OCI-LY3 (cell line): ENCODE results near the gene PTPRA.

Experiments used
- H2AFZ ChIP-seq: fragments of 200-600, 300-600 bp; shearing (Covaris generic); 2 replicates; pipeline ENCODE4 v1.6.0; 2014; ENCODE audit warnings: antibody characterized with exemption, low read depth, low read length
- H3K27ac ChIP-seq: fragments of 200-600, 300-600 bp; sonication (generic); 2 replicates; pipeline ENCODE4 v1.5.1; 2014; ENCODE audit warnings: mild to moderate bottlenecking, low read length, moderate library complexity, mixed read lengths
- H3K27me3 ChIP-seq: fragments of 200-600, 300-600 bp; sonication (generic); 2 replicates; pipeline ENCODE4 v1.6.1; 2014; ENCODE audit warnings: low read depth, low read length, mixed read lengths
- H3K36me3 ChIP-seq: fragments of 200-600, 300-600 bp; sonication (generic); replicated peaks from 2 replicates; pipeline ENCODE3; 2014; ENCODE audit warnings: low read depth, low read length, mixed read lengths
- H3K4me1 ChIP-seq: fragments of 300-600, 200-600 bp; sonication (generic); 2 replicates; pipeline ENCODE4 v1.6.1; 2014; ENCODE audit warnings: low read length, mixed read lengths
- H3K4me2 ChIP-seq: fragments of 200-600, 300-600 bp; sonication (generic); 2 replicates; pipeline ENCODE4 v1.6.1; 2014; ENCODE audit warnings: low read length, mixed read lengths
- H3K4me3 ChIP-seq: fragments of 300-600, 200-600 bp; sonication (generic); 2 replicates; pipeline ENCODE4 v1.5.1; 2014; ENCODE audit warnings: antibody characterized with exemption, mild to moderate bottlenecking, low read length, moderate library complexity
- H3K79me2 ChIP-seq: fragments of 300-600, 200-600 bp; shearing (Covaris generic); 2 replicates; pipeline ENCODE4 v1.6.1; 2014; ENCODE audit warnings: mild to moderate bottlenecking, low read length, mixed read lengths
- H3K9ac ChIP-seq: fragments of 300-600, 200-600 bp; shearing (Covaris generic); 2 replicates; pipeline ENCODE4 v1.6.0; 2014; ENCODE audit warnings: mild to moderate bottlenecking, low read length, moderate library complexity
- H3K9me3 ChIP-seq: fragments of 200-600, 300-600 bp; shearing (Covaris generic); 2 replicates; pipeline ENCODE4 v1.6.1; 2014; ENCODE audit warnings: low read length, mixed read lengths; ENCODE audit not compliant: insufficient read depth
- H4K20me1 ChIP-seq: fragments of 200-600, 300-600 bp; sonication (generic); 2 replicates; pipeline ENCODE4 v1.6.1; 2016; ENCODE audit warnings: low read length, mixed read lengths; ENCODE audit not compliant: insufficient read depth
- CTCF ChIP-seq: fragments of 200-600, 300-600 bp; sonication (generic); IDR thresholded peaks from 2 replicates; pipeline ENCODE4 v1.5.1; 2014; ENCODE audit warnings: antibody characterized with exemption, low read length, low read depth
- EZH2phosphoT487 ChIP-seq: fragments of 200-600 bp; shearing (Covaris generic); IDR thresholded peaks from 2 replicates; pipeline ENCODE4 v1.6.1; 2018; ENCODE audit warnings: antibody characterized with exemption, mixed run types, low read depth

The PTPRA gene

GRCh38 chr20:2973574-2973973 is 100.3 kb downstream of the PTPRA start:
- H3K27me3 ChIP-seq, result no peaks in the 10 kb centered on the region

GRCh38 chr20:2978519-2978918 is 105.2 kb downstream of the PTPRA start:
- Histone ChIP-seq H3K9ac (no peak overlapping the region), H4K20me1 (0 out of 2 replicates have a peak, but pooled peaks cover 4% of the 10 kb centered on the region), H2AFZ (no peak overlapping the region), H3K79me2 (no peaks in the 10 kb centered on the region), H3K4me3 (no peak overlapping the region), H3K9me3 (no peaks in the 10 kb centered on the region), H3K36me3 (no peaks in the 10 kb centered on the region), H3K27ac (no peak overlapping the region), H3K27me3 (no peaks in the 10 kb centered on the region), H3K4me1 (no peaks in the 10 kb centered on the region), H3K4me2 (no peak overlapping the region)
- TF ChIP-seq CTCF, result no peak
- no peak for TF ChIP-seq EZH2phosphoT487

More at GRCh38 chr20:2973574-2973973, 100.3 kb downstream of the PTPRA start:
- Histone ChIP-seq H3K9ac (no peak overlapping the region), H3K9me3 (no peaks in the 10 kb centered on the region), H3K4me2 (no peak overlapping the region), H2AFZ (no peak overlapping the region), H3K79me2 (no peaks in the 10 kb centered on the region), H3K4me3 (no peak overlapping the region), H4K20me1 (0 out of 2 replicates have a peak, but pooled peaks cover 4% of the 10 kb centered on the region), H3K36me3 (peaks cover 2% of the 10 kb centered on the region), H3K4me1 (no peaks in the 10 kb centered on the region), H3K27ac (no peak overlapping the region)
- TF ChIP-seq CTCF, result no peak
- TF ChIP-seq EZH2phosphoT487, result no peak

GRCh38 chr20:2981646-2982045 is 108.4 kb downstream of the PTPRA start:
- no peaks in the 10 kb centered on the region for H3K9me3 ChIP-seq
- H2AFZ ChIP-seq, result no peak overlapping the region
- no peak overlapping the region for H3K4me2 ChIP-seq
- no peak overlapping the region for H3K9ac ChIP-seq
- H3K4me3 ChIP-seq, result no peak overlapping the region
- no peak overlapping the region for H3K27ac ChIP-seq
- H3K36me3 ChIP-seq, result peaks cover 10% of the 10 kb centered on the region
- peaks cover 7% of the 10 kb centered on the region; the same call in 1 of the 2 replicates for H4K20me1 ChIP-seq
- H3K79me2 ChIP-seq, result no peaks in the 10 kb centered on the region
- H3K4me1 ChIP-seq, result peaks cover 10% of the 10 kb centered on the region
- no peak for TF ChIP-seq EZH2phosphoT487
- TF ChIP-seq CTCF, result no peak
- H3K27me3 ChIP-seq, result no peaks in the 10 kb centered on the region

- H2AFZ ChIP-seq, result no peak overlapping the region
- peaks cover 10% of the 10 kb centered on the region for H3K4me1 ChIP-seq
- H3K4me2 ChIP-seq, result no peak overlapping the region
- H3K36me3 ChIP-seq, result peaks cover 17% of the 10 kb centered on the region
- H3K27ac ChIP-seq, result no peak overlapping the region
- H4K20me1 ChIP-seq, result peaks cover 7% of the 10 kb centered on the region; the same call in 1 of the 2 replicates
- H3K4me3 ChIP-seq, result no peak overlapping the region
- H3K9ac ChIP-seq, result no peak overlapping the region
- H3K27me3 ChIP-seq, result no peaks in the 10 kb centered on the region
- TF ChIP-seq EZH2phosphoT487 (no peak), CTCF (no peak)
- H3K79me2 ChIP-seq, result no peaks in the 10 kb centered on the region
- H3K9me3 ChIP-seq, result no peaks in the 10 kb centered on the region
These were observed 110.2 kb downstream of the PTPRA start for GRCh38 chr20:2983508-2983907.
